WI38 (cell line): ENCODE data around the gene TMUB2.

Experiments used
- H3K4me3 ChIP-seq: 2 replicates; pipeline ENCODE4 v1.5.1; 2011; ENCODE audit warnings: low read depth, mild to moderate bottlenecking, control low read depth, low read length
- TF ChIP-seq, protein P1 (sequence below): IDR thresholded peaks from 2 replicates; pipeline ENCODE4 v1.5.1; 2012; ENCODE audit warnings: low read depth, mild to moderate bottlenecking, control low read depth, low read length

Gene TMUB2

DNA sequence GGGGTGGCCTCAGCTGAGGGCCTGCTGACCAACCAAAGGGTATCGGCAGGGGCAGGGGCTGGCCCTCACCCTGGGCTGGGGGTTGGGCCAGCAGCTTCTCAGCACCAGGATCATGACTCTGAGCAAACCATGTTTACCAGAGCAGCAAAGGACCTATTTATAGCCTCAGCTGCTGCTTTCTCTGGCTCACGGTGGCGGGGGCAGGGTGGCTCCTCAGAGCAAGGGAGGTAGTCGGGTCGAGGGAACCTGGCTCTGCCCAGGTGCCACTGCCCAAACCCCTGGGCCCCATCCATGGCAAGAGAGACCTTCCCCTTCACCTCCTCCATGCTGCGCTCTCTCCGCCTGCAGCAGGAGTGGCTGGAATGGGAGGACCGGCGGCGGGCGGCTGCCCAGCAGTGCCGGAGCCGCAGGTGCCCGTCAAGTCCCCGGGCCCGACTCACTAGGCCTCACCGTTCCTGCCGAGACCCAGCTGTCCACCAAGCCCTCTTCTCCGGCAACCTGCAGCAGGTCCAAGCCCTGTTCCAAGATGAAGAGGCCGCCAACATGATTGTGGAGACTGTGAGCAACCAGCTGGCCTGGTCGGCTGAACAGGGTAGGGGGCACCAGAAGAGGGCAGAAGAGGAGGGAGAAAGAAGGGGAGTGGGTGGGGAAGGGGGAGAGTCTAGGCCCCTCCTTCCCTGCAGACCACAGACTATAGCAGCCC, 16.1 kb upstream of the TMUB2 start, which contains the start of gene ASB16:
Gene ASB16, plus strand, starts transcription at position 206 of the 703 bp plus-strand sequence. Its CDS starts 86 bp downstream, at position 292.
- TF ChIP-seq, protein P1, sequence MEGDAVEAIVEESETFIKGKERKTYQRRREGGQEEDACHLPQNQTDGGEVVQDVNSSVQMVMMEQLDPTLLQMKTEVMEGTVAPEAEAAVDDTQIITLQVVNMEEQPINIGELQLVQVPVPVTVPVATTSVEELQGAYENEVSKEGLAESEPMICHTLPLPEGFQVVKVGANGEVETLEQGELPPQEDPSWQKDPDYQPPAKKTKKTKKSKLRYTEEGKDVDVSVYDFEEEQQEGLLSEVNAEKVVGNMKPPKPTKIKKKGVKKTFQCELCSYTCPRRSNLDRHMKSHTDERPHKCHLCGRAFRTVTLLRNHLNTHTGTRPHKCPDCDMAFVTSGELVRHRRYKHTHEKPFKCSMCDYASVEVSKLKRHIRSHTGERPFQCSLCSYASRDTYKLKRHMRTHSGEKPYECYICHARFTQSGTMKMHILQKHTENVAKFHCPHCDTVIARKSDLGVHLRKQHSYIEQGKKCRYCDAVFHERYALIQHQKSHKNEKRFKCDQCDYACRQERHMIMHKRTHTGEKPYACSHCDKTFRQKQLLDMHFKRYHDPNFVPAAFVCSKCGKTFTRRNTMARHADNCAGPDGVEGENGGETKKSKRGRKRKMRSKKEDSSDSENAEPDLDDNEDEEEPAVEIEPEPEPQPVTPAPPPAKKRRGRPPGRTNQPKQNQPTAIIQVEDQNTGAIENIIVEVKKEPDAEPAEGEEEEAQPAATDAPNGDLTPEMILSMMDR, result no peak
- peak within 1 kb of the TSS; percentile 8; the same call in 1 of the 2 replicates for H3K4me3 ChIP-seq

DNA sequence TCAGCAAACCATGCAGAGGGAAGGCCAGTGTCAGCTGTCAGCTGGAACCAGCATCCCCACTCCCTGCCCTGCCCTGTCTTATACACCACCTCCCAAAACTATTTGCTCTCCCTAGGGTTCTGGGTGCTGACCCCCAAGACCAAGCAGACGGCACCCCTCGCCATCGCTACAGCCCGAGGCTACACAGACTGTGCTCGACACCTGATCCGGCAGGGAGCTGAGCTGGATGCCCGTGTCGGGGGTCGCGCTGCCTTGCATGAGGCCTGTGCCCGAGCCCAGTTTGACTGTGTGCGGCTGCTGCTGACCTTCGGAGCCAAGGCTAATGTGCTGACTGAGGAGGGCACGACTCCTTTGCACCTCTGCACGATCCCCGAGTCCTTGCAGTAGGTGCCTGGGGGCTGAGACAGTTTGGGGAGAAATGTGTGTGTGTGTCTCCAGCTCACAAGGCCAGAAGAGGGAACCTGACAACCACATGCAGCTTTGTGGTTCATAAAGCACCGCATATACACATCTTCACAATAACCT, 14.8 kb upstream of the TMUB2 start:
- no peak overlapping the region for H3K4me3 ChIP-seq
- TF ChIP-seq, protein P1, result no peak

DNA sequence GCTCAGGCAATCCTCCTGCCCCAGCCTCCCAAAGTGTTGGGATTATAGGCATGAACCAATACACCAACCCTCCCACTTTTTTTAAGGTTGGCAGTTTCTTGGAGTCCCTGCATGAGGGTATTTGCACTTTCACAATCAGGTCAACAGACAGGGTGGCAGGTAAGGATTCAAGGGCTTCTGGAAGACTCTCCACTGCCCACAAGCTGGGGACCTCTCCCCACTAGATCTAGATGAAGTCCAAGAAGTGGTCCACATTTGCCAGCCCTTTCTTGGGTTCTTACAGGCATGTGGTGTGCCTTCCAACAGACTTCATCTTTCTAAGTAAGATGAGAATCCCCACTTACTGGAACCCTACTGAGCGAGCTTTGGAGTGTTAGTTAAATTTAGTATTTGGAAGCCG, 12.3 kb upstream of the TMUB2 start:
- no peak overlapping the region for H3K4me3 ChIP-seq
- TF ChIP-seq, protein P1, result no peak

DNA sequence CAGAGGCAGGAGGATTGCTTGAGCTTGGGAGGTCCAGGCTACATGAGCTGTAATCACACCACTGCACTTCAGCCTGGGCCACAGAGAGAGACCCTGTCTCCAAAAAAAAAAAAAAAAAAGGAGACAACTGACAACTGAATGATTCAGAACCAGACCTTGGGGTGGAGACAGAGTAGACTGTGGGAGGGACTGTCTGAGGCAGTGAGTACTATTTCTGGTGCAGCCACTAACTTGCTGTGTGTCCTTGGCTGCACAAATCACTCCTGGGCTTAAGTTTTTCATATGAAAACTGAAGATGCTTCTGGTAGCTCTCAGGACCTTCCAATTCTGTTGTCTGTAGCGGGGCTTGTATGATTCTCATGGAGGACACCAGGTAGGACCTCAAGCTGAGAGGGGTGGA, 10.5 kb upstream of the TMUB2 start:
- no peak overlapping the region for H3K4me3 ChIP-seq
- TF ChIP-seq, protein P1, result no peak

DNA sequence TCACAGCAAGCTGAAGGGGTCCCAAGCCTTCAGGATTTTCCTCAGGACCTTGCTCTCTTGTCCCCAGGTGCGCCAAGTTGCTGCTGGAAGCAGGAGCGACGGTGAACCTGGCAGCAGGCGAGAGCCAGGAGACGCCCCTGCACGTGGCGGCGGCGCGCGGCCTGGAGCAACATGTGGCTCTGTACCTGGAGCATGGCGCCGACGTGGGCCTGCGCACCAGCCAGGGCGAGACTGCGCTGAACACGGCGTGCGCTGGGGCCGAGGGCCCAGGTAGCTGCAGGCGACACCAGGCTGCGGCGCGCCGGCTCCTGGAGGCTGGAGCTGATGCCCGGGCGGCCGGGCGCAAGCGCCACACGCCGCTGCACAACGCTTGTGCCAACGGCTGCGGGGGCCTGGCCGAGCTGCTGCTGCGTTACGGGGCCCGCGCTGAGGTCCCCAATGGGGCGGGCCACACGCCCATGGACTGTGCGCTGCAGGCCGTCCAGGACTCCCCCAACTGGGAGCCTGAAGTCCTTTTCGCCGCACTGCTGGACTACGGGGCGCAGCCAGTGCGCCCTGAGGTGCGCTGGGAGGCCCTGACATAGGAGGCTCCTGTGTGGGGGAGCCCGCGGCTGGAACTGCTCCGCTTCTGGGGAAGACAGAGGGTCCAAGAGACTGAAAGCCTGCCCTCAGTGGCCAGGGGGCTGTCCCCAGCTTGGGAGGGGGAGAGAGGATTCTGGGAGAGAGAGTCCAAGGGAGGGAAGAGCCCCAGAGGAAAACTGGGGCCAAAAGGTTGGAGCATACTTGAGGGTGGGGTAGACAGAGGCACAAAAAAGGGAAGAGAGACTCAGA, 9.9 kb upstream of the TMUB2 start:
- H3K4me3 ChIP-seq, result no peak overlapping the region
- TF ChIP-seq, protein P1, result no peak

DNA sequence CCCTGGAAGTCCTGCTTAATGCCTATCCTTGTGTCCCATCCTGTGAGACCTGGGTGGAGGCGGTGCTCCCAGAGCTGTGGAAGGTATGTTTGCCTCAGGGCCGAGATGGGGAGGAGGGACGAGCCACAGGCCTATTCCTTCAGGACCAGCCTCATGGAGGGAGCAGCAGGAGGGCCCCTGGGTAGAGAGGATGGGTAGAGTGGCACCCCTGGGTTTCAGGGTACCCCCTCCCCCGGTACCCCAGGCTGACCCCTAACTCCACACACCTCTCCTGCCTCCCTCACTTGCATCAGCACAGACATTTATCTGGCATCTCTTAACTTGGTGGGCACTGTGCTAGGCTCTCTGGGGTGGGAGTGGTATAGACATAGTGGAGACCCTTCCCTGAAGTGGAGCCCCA, 9.1 kb upstream of the TMUB2 start:
- no peak overlapping the region for H3K4me3 ChIP-seq
- TF ChIP-seq, protein P1, result no peak

DNA sequence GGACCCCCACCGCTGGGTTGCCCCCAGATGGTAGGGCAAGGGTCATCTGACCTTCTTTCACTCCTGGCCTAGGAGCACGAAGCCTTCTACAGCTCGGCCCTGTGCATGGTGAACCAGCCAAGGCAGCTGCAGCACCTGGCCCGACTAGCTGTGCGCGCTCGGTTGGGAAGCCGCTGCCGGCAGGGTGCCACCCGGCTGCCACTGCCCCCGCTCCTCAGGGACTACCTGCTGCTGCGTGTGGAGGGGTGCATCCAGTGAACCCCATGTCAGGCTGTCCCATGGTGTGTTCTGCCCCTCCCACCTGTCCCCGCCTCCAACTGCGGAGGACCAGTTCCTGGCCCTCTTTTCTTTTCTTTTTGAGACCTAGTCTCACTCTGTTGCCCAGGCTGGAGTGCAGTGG, 8.6 kb upstream of the TMUB2 start:
- TF ChIP-seq, protein P1, result no peak

More for the DNA sequence above, 8.6 kb upstream of the TMUB2 start:
- H3K4me3 ChIP-seq, result no peak overlapping the region
